ENCODE measurements around the gene GALK1. TPM values are rescaled to one million over a fixed set of nuclear protein-coding genes. Genes with fewer than 3 reads are reported as not detected.

GALK1 gene
- polyA plus RNA-seq, 2 of the 4 experiments (the other 2 are of a cell fraction) = 20.7 to 54.3 TPM

DNA sequence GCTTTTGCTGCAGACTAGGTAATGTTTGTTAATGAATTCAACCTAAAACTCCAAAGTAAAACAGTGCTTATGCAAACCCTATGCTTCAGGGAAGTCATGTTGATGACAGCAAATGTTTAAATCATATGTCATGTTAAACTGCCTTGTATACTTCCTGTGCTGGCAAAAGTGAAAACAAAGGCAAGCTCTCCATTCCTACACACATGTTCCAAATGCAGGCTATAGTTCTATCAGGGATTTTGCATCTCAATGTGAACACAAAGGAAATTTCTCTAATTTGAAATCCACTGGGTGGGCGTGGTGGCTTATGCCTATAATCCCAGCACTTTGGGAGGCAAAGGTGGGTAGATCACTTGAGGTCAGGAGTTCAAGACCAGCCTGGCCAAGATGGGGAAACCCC lies 38.9 kb upstream of the GALK1 start:
- Histone ChIP-seq H3K4me2 (no peak overlapping the region), H3K4me3 (no peak overlapping the region), H3K27ac (no peak overlapping the region), H3K4me1 (no peaks in the 10 kb centered on the region), H3K9me3 (no peaks in the 10 kb centered on the region)
- CTCF ChIA-PET = interaction anchor here (0.9 to 11.8 kb wide), 10 partner anchors 9 to 171 kb away, joined by 3 to 72 read pairs (median 7); partner anchors contain the start of genes GALK1, SMIM5 and UNK
- 89% methylated on average over 1 of the region's 1 CpG for WGBS (ENCODE audit: missing lambda C conversion rate)
- POLR2A ChIA-PET = interaction anchor here (2.1 to 2.6 kb wide), 2 partner anchors 19 to 24 kb away, joined by 5 to 10 read pairs; partner anchors contain the start of gene UNK
- no peak for FAIRE-seq
- no peak for DNase-seq (ENCODE audit: low read depth in 1 of 2, low spot score in 1 of 2)
- no peak for ATAC-seq
- TF ChIP-seq RFX5 (IDR thresholded peaks at IDR 0.05) = no peak
- no peak for TF ChIP-seq MAFK (IDR thresholded peaks at IDR 0.05; ENCODE audit: partially characterized antibody)
- no peak for TF ChIP-seq FOSB (CRISPR knock-in tag; IDR thresholded peaks at IDR 0.05)
- TF ChIP-seq SREBF2 (IDR thresholded peaks at IDR 0.05) = no peak
- TF ChIP-seq, protein P1, sequence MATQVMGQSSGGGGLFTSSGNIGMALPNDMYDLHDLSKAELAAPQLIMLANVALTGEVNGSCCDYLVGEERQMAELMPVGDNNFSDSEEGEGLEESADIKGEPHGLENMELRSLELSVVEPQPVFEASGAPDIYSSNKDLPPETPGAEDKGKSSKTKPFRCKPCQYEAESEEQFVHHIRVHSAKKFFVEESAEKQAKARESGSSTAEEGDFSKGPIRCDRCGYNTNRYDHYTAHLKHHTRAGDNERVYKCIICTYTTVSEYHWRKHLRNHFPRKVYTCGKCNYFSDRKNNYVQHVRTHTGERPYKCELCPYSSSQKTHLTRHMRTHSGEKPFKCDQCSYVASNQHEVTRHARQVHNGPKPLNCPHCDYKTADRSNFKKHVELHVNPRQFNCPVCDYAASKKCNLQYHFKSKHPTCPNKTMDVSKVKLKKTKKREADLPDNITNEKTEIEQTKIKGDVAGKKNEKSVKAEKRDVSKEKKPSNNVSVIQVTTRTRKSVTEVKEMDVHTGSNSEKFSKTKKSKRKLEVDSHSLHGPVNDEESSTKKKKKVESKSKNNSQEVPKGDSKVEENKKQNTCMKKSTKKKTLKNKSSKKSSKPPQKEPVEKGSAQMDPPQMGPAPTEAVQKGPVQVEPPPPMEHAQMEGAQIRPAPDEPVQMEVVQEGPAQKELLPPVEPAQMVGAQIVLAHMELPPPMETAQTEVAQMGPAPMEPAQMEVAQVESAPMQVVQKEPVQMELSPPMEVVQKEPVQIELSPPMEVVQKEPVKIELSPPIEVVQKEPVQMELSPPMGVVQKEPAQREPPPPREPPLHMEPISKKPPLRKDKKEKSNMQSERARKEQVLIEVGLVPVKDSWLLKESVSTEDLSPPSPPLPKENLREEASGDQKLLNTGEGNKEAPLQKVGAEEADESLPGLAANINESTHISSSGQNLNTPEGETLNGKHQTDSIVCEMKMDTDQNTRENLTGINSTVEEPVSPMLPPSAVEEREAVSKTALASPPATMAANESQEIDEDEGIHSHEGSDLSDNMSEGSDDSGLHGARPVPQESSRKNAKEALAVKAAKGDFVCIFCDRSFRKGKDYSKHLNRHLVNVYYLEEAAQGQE (IDR thresholded peaks at IDR 0.05) = no peak
- TF ChIP-seq KDM5A (IDR thresholded peaks at IDR 0.05) = no peak
- TF ChIP-seq CHD4 (IDR thresholded peaks at IDR 0.05; ENCODE audit: borderline replicate concordance) = no peak
- TF ChIP-seq ZFP36 (IDR thresholded peaks at IDR 0.05; ENCODE audit: borderline replicate concordance, partially characterized antibody) = no peak
- TF ChIP-seq, protein P2, sequence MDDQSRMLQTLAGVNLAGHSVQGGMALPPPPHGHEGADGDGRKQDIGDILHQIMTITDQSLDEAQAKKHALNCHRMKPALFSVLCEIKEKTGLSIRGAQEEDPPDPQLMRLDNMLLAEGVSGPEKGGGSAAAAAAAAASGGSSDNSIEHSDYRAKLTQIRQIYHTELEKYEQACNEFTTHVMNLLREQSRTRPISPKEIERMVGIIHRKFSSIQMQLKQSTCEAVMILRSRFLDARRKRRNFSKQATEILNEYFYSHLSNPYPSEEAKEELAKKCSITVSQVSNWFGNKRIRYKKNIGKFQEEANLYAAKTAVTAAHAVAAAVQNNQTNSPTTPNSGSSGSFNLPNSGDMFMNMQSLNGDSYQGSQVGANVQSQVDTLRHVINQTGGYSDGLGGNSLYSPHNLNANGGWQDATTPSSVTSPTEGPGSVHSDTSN (IDR thresholded peaks at IDR 0.05) = no peak

DNA sequence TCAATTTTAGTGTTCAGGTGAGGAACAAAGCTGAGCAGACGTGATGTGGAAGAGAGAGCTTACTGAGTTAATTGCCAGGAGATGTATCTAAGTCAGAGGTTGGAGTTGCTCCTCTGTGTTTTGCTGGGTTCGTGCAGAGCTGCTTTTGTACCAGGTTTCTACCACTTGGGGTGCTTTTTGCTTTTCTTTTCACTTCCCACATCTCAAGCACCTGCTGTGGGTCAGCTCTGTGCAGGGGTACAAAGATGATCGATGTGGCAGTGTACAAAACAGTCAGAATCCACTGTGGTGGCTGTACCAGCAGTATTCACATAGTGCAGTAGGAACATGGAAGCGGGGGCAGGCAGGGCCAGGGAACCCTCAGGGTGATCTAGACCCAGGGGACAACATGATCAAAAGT lies 34.4 kb upstream of the GALK1 start:
- Histone ChIP-seq H3K9me3 (no peaks in the 10 kb centered on the region), H3K4me2 (no peak overlapping the region), H3K4me1 (no peaks in the 10 kb centered on the region), H3K4me3 (no peak overlapping the region), H3K27ac (no peak overlapping the region)
- no peak for FAIRE-seq
- no peak for DNase-seq (ENCODE audit: low read depth in 1 of 2, low spot score in 1 of 2)
- TF ChIP-seq NR3C1 (IDR thresholded peaks at IDR 0.05) = no peak
- no peak for TF ChIP-seq HOXB5 (CRISPR knock-in tag; IDR thresholded peaks at IDR 0.05)
- TF ChIP-seq, protein P1 (IDR thresholded peaks at IDR 0.05) = no peak
- TF ChIP-seq, protein P3, sequence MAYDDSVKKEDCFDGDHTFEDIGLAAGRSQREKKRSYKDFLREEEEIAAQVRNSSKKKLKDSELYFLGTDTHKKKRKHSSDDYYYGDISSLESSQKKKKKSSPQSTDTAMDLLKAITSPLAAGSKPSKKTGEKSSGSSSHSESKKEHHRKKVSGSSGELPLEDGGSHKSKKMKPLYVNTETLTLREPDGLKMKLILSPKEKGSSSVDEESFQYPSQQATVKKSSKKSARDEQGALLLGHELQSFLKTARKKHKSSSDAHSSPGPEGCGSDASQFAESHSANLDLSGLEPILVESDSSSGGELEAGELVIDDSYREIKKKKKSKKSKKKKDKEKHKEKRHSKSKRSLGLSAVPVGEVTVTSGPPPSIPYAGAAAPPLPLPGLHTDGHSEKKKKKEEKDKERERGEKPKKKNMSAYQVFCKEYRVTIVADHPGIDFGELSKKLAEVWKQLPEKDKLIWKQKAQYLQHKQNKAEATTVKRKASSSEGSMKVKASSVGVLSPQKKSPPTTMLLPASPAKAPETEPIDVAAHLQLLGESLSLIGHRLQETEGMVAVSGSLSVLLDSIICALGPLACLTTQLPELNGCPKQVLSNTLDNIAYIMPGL (CRISPR knock-in tag; IDR thresholded peaks at IDR 0.05; ENCODE audit: borderline replicate concordance) = no peak
- TF ChIP-seq FOSB (CRISPR knock-in tag; IDR thresholded peaks at IDR 0.05) = no peak
- TF ChIP-seq EHMT2 (IDR thresholded peaks at IDR 0.05; ENCODE audit: low read depth) = no peak
- TF ChIP-seq, protein P2 (IDR thresholded peaks at IDR 0.05) = no peak
- no peak for TF ChIP-seq HOXB13 (CRISPR knock-in tag; IDR thresholded peaks at IDR 0.05; ENCODE audit: low read depth)
- TF ChIP-seq KDM5A (IDR thresholded peaks at IDR 0.05) = no peak
- TF ChIP-seq ELK1 (IDR thresholded peaks at IDR 0.05; ENCODE audit: low read depth, low read length) = no peak
- TF ChIP-seq HES2 (IDR thresholded peaks at IDR 0.05) = no peak
- TF ChIP-seq EHF (CRISPR knock-in tag; IDR thresholded peaks at IDR 0.05) = no peak
- no peak for TF ChIP-seq JUN (IDR thresholded peaks at IDR 0.05)
- TF ChIP-seq HOXA7 (CRISPR knock-in tag; IDR thresholded peaks at IDR 0.05) = no peak
- TF ChIP-seq, protein P4, sequence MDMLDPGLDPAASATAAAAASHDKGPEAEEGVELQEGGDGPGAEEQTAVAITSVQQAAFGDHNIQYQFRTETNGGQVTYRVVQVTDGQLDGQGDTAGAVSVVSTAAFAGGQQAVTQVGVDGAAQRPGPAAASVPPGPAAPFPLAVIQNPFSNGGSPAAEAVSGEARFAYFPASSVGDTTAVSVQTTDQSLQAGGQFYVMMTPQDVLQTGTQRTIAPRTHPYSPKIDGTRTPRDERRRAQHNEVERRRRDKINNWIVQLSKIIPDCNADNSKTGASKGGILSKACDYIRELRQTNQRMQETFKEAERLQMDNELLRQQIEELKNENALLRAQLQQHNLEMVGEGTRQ (IDR thresholded peaks at IDR 0.05) = no peak
- peak; percentile 24 to 37; a peak in 4 of 6 replicates for ATAC-seq
- WGBS (ENCODE audit: missing lambda C conversion rate) = 88% methylated on average over 4 of the region's 4 CpGs
- POLR2A ChIA-PET = interaction anchor here (0.5 to 3.0 kb wide), 4 partner anchors 19 to 992 kb away, joined by 3 to 16 read pairs (median 6); no protein-coding TSS in a partner anchor
- CTCF ChIA-PET = interaction anchor here (0.6 to 11.8 kb wide), 17 partner anchors 9 to 97 kb away, joined by 3 to 72 read pairs (median 4); partner anchors contain the start of genes GALK1, TRIM65 and UNK
